PFSK-1 (cell line): Measurements from ENCODE around the gene DENND2A.

Source experiments
- FOXP2 ChIP-seq: optimal IDR thresholded peaks from 2 replicates; pipeline ENCODE3; 2011; ENCODE audit warnings: borderline replicate concordance, control low read depth, inconsistent platforms; ENCODE audit not compliant: insufficient read depth; ENCODE audit errors: extremely low read length, extremely low read depth
- POLR2AphosphoS5 ChIP-seq: IDR thresholded peaks from 2 replicates; pipeline ENCODE4 v1.6.1; 2012; ENCODE audit warnings: low read depth, mild to moderate bottlenecking, control low read depth, low read length, moderate library complexity
- SIN3A ChIP-seq: IDR thresholded peaks from 2 replicates; pipeline ENCODE4 v1.6.1; 2012; ENCODE audit warnings: mild to moderate bottlenecking, low read length, moderate library complexity, borderline replicate concordance; ENCODE audit not compliant: insufficient read depth
- TAF1 ChIP-seq: IDR thresholded peaks from 2 replicates; pipeline ENCODE4 v1.6.1; 2012; ENCODE audit warnings: low read length, control low read depth, borderline replicate concordance; ENCODE audit not compliant: insufficient read depth
- TF ChIP-seq, protein P1 (sequence below), 2 experiments: IDR thresholded peaks; 2 replicates each; pipeline versions ENCODE4 v1.6.1 to v1.8.0; 2011 to 2012; ENCODE audit warnings: low read depth in 2 of 2, low read length in 2 of 2, control low read depth in 1 of 2, inconsistent platforms in 1 of 2, mild to moderate bottlenecking in 1 of 2, moderate library complexity in 1 of 2; ENCODE audit not compliant: insufficient read depth in 1 of 2

DNA sequence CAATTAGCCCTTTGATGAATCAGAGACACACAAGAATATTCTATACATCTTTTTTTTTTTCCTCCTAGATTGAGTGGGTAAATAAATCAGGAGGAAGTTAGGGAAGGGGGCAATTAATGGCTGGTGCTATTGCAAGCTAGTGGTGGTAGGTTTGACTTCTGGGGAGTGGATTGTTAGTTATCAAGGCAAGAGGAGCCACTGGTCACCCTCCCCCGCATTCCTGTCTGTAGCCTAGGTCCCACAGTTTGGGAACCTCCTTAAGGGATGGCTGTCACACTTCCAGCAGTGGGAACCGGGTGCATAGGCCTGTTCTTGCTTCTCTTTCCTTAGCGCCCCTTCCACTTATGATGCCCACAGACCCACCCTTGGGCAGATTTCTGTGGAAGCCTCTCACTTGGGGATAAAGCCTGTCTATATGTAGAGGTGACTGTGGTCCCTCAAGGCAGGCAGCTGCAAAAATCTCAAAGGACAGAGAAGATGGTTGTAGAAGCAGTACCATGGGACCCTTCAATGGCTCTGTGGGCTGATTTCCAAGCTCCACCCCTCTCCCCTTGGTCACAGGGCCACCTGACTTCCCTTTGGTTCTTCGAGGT, 29.8 kb upstream of the DENND2A start:
- TF ChIP-seq, protein P1, sequence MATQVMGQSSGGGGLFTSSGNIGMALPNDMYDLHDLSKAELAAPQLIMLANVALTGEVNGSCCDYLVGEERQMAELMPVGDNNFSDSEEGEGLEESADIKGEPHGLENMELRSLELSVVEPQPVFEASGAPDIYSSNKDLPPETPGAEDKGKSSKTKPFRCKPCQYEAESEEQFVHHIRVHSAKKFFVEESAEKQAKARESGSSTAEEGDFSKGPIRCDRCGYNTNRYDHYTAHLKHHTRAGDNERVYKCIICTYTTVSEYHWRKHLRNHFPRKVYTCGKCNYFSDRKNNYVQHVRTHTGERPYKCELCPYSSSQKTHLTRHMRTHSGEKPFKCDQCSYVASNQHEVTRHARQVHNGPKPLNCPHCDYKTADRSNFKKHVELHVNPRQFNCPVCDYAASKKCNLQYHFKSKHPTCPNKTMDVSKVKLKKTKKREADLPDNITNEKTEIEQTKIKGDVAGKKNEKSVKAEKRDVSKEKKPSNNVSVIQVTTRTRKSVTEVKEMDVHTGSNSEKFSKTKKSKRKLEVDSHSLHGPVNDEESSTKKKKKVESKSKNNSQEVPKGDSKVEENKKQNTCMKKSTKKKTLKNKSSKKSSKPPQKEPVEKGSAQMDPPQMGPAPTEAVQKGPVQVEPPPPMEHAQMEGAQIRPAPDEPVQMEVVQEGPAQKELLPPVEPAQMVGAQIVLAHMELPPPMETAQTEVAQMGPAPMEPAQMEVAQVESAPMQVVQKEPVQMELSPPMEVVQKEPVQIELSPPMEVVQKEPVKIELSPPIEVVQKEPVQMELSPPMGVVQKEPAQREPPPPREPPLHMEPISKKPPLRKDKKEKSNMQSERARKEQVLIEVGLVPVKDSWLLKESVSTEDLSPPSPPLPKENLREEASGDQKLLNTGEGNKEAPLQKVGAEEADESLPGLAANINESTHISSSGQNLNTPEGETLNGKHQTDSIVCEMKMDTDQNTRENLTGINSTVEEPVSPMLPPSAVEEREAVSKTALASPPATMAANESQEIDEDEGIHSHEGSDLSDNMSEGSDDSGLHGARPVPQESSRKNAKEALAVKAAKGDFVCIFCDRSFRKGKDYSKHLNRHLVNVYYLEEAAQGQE (IDR thresholded peaks at IDR 0.05; ENCODE audit: insufficient read depth in 1 of 2, low read depth in 2 of 2, low read length in 2 of 2) = no peak
- no peak for TF ChIP-seq POLR2AphosphoS5
- TF ChIP-seq SIN3A = no peak
- TF ChIP-seq TAF1 = no peak
- no peak for TF ChIP-seq FOXP2
